Left lung (tissue), 10 donors: ENCODE data around the gene ZHX3. TPM values are rescaled to one million over a fixed set of nuclear protein-coding genes. Genes with fewer than 3 reads are reported as not detected.

Source experiments
- ATAC-seq: fragments of 200-7000 bp; cut with Tn5 transposase; one replicate; pipeline ENCODE4 v1.9.1; 2020; ENCODE audit warnings: moderate library complexity
- DNase-seq, 4 donors: peaks; one replicate each; pipeline ENCODE4 v3.0.0-alpha.2; 2013 to 2020
- H3K27ac ChIP-seq, 2 donors: fragments of 200-600 bp; sonication (generic) in 1 of 2; one replicate each; pipeline versions ENCODE4 v1.5.0 to v1.8.0; 2020 to 2021
- H3K27me3 ChIP-seq, 2 donors: fragments of 200-600 bp; sonication (generic) in 1 of 2; one replicate each; pipeline versions ENCODE4 v1.5.0 to v1.8.0; 2020 to 2021
- H3K36me3 ChIP-seq, 2 donors: fragments of 200-600 bp; sonication (generic) in 1 of 2; one replicate each; pipeline versions ENCODE4 v1.5.0 to v1.8.0; 2020 to 2021
- H3K4me1 ChIP-seq, 2 donors: fragments of 200-600 bp; one replicate each; pipeline ENCODE4 v1.8.0; 2021
- H3K4me3 ChIP-seq, 2 donors: fragments of 200-600 bp; sonication (generic) in 1 of 2; one replicate each; pipeline versions ENCODE4 v1.5.0 to v1.8.0; 2020 to 2021; ENCODE audit warnings: mild to moderate bottlenecking in 1 of 2
- H3K9me3 ChIP-seq, 2 donors: fragments of 200-600 bp; sonication (generic) in 1 of 2; one replicate each; pipeline versions ENCODE4 v1.5.0 to v1.8.0; 2020 to 2021
- intact Hi-C, 2 donors: fragments of 100-400 bp; cut with DNase I; formaldehyde crosslinking; loops; one replicate each; pipeline versions ENCODE4 v1.11.2 to v1.14.2; 2022
- polyA plus RNA-seq, 6 donors: library from polyadenylated mRNA; unstranded; fragments of 120-200 nt; gene quantifications; one replicate each; pipeline ENCODE4 v1.2.1, GENCODE V29; 2013; ENCODE audit not compliant: insufficient read length in 6 of 6
- total RNA-seq, 2 donors: library from RNA; stranded (reverse); fragmentation: NEBNext Ultra II Directional; extraction: Animal tissue kit (Norgen Biotek cat#: 25700); gene quantifications; one replicate each; pipeline ENCODE4 v1.2.1, GENCODE V29; 2021
- TF ChIP-seq, protein P1 (sequence below), 2 donors: fragments of 200-600 bp; sonication (generic) in 1 of 2; IDR thresholded peaks; one replicate each; pipeline versions ENCODE4 v1.5.0 to v1.8.0; 2021; ENCODE audit warnings: antibody characterized with exemption in 2 of 2
- donor health status: DM: no; HTN: yes; CAD: no.
- donor health status: DM: no; HTN: no; CAD: no.

ZHX3 gene
- total and polyA plus RNA-seq, 8 donors: 8.1 to 47.9 (median 11.2) TPM

DNA sequence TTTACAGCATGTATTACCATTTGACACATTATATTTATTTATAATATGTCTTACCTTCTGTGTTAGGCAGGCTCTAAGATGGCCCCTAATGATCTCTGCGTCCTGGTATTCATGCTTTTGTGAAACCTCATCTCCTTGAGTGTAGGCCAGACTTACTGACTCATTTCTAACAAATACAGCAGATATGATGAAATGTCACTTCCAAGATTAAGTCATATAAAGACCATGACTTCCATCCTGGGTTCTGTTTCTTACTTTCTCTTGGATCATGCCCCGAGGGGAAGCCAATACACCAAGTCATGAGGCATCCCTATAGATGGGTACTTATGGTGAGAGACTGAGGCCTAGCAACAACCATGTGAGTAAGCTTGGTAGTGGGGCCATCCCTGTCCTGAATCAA, 30.2 kb downstream of the ZHX3 start:
- ATAC-seq (no peak), DNase-seq (no peak)
- Histone ChIP-seq H3K4me3 (no peak overlapping the region), H3K27ac (no peak overlapping the region), H3K4me1 (peaks cover 0 to 3% of the 10 kb centered on the region in 2 donors), H3K36me3 (no peaks in the 10 kb centered on the region), H3K27me3 (no peaks in the 10 kb centered on the region), H3K9me3 (peaks cover 0 to 9% of the 10 kb centered on the region in 2 donors)
- TF ChIP-seq, protein P1, sequence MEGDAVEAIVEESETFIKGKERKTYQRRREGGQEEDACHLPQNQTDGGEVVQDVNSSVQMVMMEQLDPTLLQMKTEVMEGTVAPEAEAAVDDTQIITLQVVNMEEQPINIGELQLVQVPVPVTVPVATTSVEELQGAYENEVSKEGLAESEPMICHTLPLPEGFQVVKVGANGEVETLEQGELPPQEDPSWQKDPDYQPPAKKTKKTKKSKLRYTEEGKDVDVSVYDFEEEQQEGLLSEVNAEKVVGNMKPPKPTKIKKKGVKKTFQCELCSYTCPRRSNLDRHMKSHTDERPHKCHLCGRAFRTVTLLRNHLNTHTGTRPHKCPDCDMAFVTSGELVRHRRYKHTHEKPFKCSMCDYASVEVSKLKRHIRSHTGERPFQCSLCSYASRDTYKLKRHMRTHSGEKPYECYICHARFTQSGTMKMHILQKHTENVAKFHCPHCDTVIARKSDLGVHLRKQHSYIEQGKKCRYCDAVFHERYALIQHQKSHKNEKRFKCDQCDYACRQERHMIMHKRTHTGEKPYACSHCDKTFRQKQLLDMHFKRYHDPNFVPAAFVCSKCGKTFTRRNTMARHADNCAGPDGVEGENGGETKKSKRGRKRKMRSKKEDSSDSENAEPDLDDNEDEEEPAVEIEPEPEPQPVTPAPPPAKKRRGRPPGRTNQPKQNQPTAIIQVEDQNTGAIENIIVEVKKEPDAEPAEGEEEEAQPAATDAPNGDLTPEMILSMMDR (IDR thresholded peaks at IDR 0.05): no peak
- intact Hi-C loops: no loop called here

DNA sequence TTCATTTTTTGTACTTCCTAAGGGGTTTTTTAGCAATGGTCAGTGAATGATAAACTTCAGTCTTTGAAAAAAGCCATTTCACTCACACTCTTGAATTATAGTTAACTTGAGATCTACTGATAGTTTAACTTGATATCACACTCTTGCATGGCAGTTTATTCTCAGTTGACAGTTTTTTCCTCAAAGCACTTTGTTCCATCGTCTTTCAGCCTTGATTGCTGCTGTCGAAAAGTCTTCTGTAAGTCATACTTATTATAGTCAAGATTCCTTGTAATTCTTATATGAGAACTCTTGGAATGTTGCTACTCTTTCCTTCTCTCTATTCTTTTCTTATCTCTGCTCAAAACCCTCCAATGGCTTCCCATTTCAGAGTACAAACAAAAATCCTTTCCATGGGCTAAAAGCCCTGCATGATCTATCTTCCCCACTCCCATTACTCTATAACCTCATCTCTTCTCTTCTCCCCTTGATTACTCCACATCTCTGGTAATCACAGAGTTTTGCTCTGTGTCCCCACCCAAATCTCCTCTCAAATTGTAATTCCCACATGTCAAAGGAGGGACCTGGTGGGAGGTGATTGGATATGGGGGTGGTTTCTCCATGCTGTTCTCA, 31.2 kb downstream of the ZHX3 start:
- no peaks in the 10 kb centered on the region for H3K27me3 ChIP-seq
- no peak overlapping the region for H3K27ac ChIP-seq
- TF ChIP-seq, protein P1 (IDR thresholded peaks at IDR 0.05): no peak
- no peaks in the 10 kb centered on the region for H3K36me3 ChIP-seq
- intact Hi-C loops: no loop called here
- no peak for ATAC-seq
- H3K4me1 ChIP-seq: peaks cover 0 to 3% of the 10 kb centered on the region in 2 donors
- H3K4me3 ChIP-seq: no peak overlapping the region
- DNase-seq: no peak
- H3K9me3 ChIP-seq: peaks cover 0 to 9% of the 10 kb centered on the region in 2 donors

DNA sequence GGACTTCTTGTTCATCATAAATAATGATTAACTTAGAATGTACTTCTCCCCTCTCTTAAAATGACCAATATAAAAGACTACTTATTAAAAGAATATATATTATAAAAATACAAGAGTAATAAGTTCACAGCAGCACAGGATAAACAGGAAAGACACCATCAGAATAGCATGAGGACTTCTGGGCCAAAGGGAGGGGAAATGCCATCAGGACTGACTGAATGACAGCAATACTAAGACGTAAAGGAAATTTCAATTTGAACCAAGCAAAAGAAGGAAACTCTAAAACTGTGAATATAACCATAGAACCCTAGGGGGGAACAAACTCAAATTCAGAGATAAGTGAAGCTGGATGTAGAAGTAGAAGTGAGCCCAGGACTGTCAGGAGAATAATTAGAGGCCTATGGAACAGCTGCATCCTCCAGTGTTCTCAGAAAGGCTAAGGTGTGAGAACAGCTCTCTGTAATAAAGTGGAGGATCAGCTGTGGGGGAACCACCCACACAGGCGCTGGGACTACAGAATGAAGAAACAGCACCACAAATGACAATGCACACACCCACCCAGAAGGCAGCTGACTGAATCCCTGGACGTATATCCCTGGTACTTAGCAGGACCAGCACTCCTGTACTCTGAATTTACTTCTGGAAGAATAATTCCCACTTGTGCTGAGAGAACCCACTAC, 37.8 kb downstream of the ZHX3 start:
- ATAC-seq (peak; percentile 42), DNase-seq (no peak)
- Histone ChIP-seq H3K4me1 (peaks cover 9 to 20% of the 10 kb centered on the region in 2 donors), H3K36me3 (no peaks in the 10 kb centered on the region), H3K4me3 (no peak overlapping the region), H3K9me3 (no peaks in the 10 kb centered on the region), H3K27ac (no peak overlapping the region), H3K27me3 (no peaks in the 10 kb centered on the region)
- intact Hi-C loops: no loop called here
- TF ChIP-seq, protein P1 (IDR thresholded peaks at IDR 0.05): no peak

DNA sequence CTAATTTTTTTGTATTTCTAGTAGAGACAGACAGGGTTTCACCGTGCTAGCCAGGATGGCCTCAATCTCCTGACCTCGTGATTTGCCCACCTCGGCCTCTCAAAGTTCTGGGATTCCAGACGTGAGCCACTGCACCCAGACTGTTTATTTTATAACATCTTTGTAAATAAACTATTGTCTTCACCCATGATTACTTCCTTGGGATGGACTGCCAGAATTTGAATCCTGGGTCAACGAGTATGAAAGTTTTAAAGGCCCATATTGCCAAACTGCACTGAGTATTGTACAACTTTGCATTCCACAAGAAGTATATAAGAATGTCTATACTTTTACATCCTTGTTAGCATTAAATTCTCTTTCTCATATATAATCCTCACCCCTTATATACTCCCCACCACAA, 38.6 kb downstream of the ZHX3 start:
- DNase-seq: no peak
- H3K4me1 ChIP-seq: peaks cover 9 to 20% of the 10 kb centered on the region in 2 donors
- H3K36me3 ChIP-seq: no peaks in the 10 kb centered on the region
- intact Hi-C loops: no loop called here
- H3K9me3 ChIP-seq: no peaks in the 10 kb centered on the region
- H3K27me3 ChIP-seq: no peaks in the 10 kb centered on the region
- H3K4me3 ChIP-seq: no peak overlapping the region
- ATAC-seq: no peak
- TF ChIP-seq, protein P1 (IDR thresholded peaks at IDR 0.05): no peak
- no peak overlapping the region for H3K27ac ChIP-seq

DNA sequence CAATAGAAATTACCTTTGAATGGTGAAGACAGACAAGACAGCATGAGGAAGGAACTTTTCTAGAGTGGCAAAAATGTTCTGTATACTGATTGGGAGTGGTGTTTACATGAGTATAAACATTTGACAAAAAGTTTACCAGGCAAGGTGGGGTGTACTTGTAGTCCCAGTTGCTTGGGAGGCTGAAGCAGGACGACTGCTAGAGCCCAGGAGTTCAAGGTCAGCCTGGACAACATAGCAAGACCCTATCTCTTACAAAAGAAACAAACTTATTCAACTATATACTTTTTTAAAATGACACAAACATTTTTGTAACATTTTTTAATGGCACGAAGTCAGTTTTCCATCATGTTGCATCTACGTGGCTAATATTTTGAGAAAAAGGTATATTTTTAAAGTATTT, 40.5 kb downstream of the ZHX3 start:
- DNase-seq: no peak
- Histone ChIP-seq H3K4me3 (no peak overlapping the region), H3K27me3 (no peaks in the 10 kb centered on the region), H3K27ac (peak overlapping the region in 1 of 2 donors; percentile 35), H3K9me3 (no peaks in the 10 kb centered on the region), H3K4me1 (peaks cover 9 to 20% of the 10 kb centered on the region in 2 donors), H3K36me3 (no peaks in the 10 kb centered on the region)
- no peak for ATAC-seq
- intact Hi-C loops: no loop called here
- TF ChIP-seq, protein P1 (IDR thresholded peaks at IDR 0.05): no peak
